Astrocyte (in vitro differentiated cells and primary cell): ENCODE results near the gene LYG1. TPM values are rescaled to one million over a fixed set of nuclear protein-coding genes. Genes with fewer than 3 reads are reported as not detected.
"Not testable (repeated sequence)": the region's sequence is repeated elsewhere in the genome, so short reads cannot be mapped to it uniquely, and the experiment has no call there.

Experiments used
- DNase-seq: peaks from one replicate; pipeline ENCODE4 v3.0.0-alpha.2; 2010; ENCODE audit warnings: low read depth
- FAIRE-seq: peaks from 2 replicates; lab custom pipeline; 2011; peaks lifted over from hg19 to GRCh38; lab: Jason Lieb, UNC
- H2AFZ ChIP-seq: 2 replicates; pipeline ENCODE4 v1.6.0; 2012; ENCODE audit warnings: low read depth, low read length, inconsistent platforms
- H3K27ac ChIP-seq: 2 replicates; pipeline ENCODE4 v1.5.1; 2011; ENCODE audit warnings: low read depth, low read length, inconsistent platforms
- H3K27me3 ChIP-seq: 2 replicates; pipeline ENCODE4 v1.6.0; 2011; ENCODE audit warnings: low read length, inconsistent platforms; ENCODE audit not compliant: insufficient read depth
- H3K36me3 ChIP-seq: 2 replicates; pipeline ENCODE4 v1.5.1; 2011; ENCODE audit warnings: low read length, inconsistent platforms; ENCODE audit not compliant: insufficient read depth
- H3K4me1 ChIP-seq: 2 replicates; pipeline ENCODE4 v1.5.1; 2011; ENCODE audit warnings: low read length, inconsistent platforms; ENCODE audit not compliant: insufficient read depth
- H3K4me2 ChIP-seq: 2 replicates; pipeline ENCODE4 v1.6.0; 2012; ENCODE audit warnings: low read length, inconsistent platforms
- H3K4me3 ChIP-seq: 2 replicates; pipeline ENCODE4 v1.5.1; 2011; ENCODE audit warnings: low read depth, mild to moderate bottlenecking, low read length, inconsistent platforms; ENCODE audit not compliant: insufficient read depth
- H3K79me2 ChIP-seq: 2 replicates; pipeline ENCODE4 v1.6.0; 2012; ENCODE audit warnings: mild to moderate bottlenecking, low read length, inconsistent platforms; ENCODE audit not compliant: insufficient read depth
- H3K9ac ChIP-seq: 2 replicates; pipeline ENCODE4 v1.6.0; 2012; ENCODE audit warnings: mild to moderate bottlenecking, low read length, inconsistent platforms
- H3K9me3 ChIP-seq: 2 replicates; pipeline ENCODE4 v1.5.1; 2012; ENCODE audit warnings: low read depth, mild to moderate bottlenecking, low read length, inconsistent platforms; ENCODE audit not compliant: insufficient read depth
- H4K20me1 ChIP-seq: 2 replicates; pipeline ENCODE4 v1.6.0; 2012; ENCODE audit warnings: low read length, inconsistent platforms; ENCODE audit not compliant: insufficient read depth
- H3K27ac Mint-ChIP-seq: one replicate; pipeline ENCODE4 v1.8.0; 2021; ENCODE audit warnings: mild to moderate bottlenecking, mixed read lengths; ENCODE audit not compliant: unreplicated experiment
- H3K27me3 Mint-ChIP-seq: one replicate; pipeline ENCODE4 v1.8.0; 2021; ENCODE audit warnings: low read depth, mixed read lengths; ENCODE audit not compliant: unreplicated experiment
- H3K36me3 Mint-ChIP-seq: one replicate; pipeline ENCODE4 v1.8.0; 2021; ENCODE audit warnings: low read depth, mixed read lengths; ENCODE audit not compliant: unreplicated experiment
- H3K4me1 Mint-ChIP-seq: one replicate; pipeline ENCODE4 v1.8.0; 2021; ENCODE audit warnings: low read depth, mixed read lengths; ENCODE audit not compliant: unreplicated experiment
- H3K4me3 Mint-ChIP-seq: one replicate; pipeline ENCODE4 v1.8.0; 2021; ENCODE audit warnings: mild to moderate bottlenecking, moderate library complexity, mixed read lengths; ENCODE audit not compliant: unreplicated experiment
- H3K9me3 Mint-ChIP-seq: one replicate; pipeline ENCODE4 v1.8.0; 2021; ENCODE audit warnings: mild to moderate bottlenecking, mixed read lengths; ENCODE audit not compliant: unreplicated experiment
- EZH2 ChIP-seq: IDR thresholded peaks from 2 replicates; pipeline ENCODE4 v1.6.1; 2012; ENCODE audit warnings: mild to moderate bottlenecking, low read length, inconsistent platforms; ENCODE audit not compliant: insufficient read depth
- total RNA-seq: library from RNA; stranded (reverse); gene quantifications from 2 replicates; pipeline ENCODE4 v1.2.1, GENCODE V29; 2021
- TF ChIP-seq, protein P1 (sequence below): IDR thresholded peaks from 2 replicates; pipeline ENCODE4 v1.5.1; 2011; ENCODE audit warnings: low read depth, mild to moderate bottlenecking, inconsistent platforms, low read length, moderate library complexity; ENCODE audit not compliant: insufficient read depth

LYG1 gene
- total RNA-seq, 1 donor from 2014 or later, result 1.3 TPM

DNA sequence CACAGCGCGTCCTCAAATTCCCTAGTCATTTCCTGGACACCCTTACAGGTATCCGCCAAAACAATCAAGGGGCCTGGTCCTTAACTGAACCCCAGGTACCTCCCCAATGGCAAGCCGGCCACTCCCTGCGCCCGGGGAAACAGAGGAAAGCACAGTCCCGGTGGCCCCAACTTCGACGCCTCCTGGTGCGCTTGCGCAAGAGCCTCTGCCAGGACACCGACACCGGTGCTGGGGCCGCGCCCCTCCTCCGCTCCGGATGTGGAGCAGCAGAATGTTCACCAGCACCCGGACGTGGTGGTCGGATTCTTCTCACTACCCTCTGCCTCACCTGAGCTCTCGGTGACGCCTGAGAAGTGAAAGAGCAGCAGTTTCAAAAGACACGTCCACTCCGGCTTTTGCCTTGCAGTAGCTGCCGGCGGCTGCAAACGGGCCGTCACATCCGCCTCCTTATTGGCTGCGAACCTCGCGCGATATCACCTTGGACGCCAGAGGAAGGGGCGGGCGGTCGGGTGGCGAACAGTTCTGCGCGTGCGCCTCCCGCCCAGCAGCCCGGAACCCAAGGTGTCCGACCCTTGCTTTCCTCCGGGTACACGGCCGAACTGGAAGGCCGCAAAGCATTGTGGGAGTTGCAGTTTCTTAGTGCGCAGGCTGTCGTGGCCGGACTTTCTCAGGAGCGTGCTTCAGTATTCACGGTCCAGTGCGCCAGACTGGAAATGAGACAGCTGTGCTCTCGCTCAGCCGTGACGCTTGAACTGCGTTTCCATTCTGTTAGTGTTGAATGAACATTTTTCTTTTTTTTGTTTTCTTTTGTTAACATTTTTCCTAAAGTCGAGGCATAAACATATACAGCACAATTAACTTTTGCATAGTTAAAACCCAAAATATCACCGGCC lies 35.2 kb upstream of the LYG1 start, which contains the start of gene TXNDC9:
TXNDC9 (minus strand) TSS at position 423 of the 893 bp plus-strand sequence. CDS start 3,123 bp downstream, outside the sequence.
- Histone ChIP-seq H2AFZ (peak within 1 kb of the TSS; percentile 98), H3K4me3 (peak within 1 kb of the TSS; percentile 95), H3K79me2 (peaks cover 89% of the 10 kb centered on the region), H3K9ac (peak within 1 kb of the TSS; percentile 93), H3K27me3 (no peaks in the 10 kb centered on the region), H3K9me3 (no peaks in the 10 kb centered on the region), H4K20me1 (peaks cover 46% of the 10 kb centered on the region), H3K4me2 (peak within 1 kb of the TSS; percentile 95), H3K36me3 (peaks cover 16% of the 10 kb centered on the region), H3K27ac (peak within 1 kb of the TSS; percentile 92), H3K4me1 (peaks cover 10% of the 10 kb centered on the region)
- Mint-ChIP-seq H3K36me3 (peaks cover 3% of the 10 kb centered on the region), H3K27ac (no peak within 1 kb of the TSS), H3K4me3 (no peak within 1 kb of the TSS), H3K4me1 (peaks cover 19% of the 10 kb centered on the region), H3K9me3 (no peaks in the 10 kb centered on the region), H3K27me3 (no peaks in the 10 kb centered on the region)
- DNase-seq (peak; percentile 99), FAIRE-seq (no peak)
- TF ChIP-seq, protein P1, sequence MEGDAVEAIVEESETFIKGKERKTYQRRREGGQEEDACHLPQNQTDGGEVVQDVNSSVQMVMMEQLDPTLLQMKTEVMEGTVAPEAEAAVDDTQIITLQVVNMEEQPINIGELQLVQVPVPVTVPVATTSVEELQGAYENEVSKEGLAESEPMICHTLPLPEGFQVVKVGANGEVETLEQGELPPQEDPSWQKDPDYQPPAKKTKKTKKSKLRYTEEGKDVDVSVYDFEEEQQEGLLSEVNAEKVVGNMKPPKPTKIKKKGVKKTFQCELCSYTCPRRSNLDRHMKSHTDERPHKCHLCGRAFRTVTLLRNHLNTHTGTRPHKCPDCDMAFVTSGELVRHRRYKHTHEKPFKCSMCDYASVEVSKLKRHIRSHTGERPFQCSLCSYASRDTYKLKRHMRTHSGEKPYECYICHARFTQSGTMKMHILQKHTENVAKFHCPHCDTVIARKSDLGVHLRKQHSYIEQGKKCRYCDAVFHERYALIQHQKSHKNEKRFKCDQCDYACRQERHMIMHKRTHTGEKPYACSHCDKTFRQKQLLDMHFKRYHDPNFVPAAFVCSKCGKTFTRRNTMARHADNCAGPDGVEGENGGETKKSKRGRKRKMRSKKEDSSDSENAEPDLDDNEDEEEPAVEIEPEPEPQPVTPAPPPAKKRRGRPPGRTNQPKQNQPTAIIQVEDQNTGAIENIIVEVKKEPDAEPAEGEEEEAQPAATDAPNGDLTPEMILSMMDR, result no peak
- TF ChIP-seq EZH2, result no peak

DNA sequence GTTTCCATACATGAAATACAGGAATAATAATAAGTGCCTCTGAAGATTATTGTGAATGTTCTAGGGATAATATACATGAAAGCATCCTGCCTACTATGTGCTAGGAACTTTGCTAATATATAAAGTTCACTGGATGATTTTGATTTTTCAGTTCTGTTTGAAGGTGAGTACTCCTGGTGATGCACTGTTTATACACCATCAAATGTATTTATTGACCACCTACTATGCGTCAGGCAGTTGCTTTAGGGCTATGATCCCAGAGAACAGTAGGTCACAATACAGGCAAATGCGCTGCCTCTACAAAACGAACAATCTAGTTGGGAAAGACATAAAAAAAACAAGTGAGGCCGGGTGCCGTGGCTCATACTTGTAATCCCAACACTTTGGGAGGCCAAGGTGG lies 24.4 kb upstream of the LYG1 start:
- Histone ChIP-seq H3K9me3 (no peaks in the 10 kb centered on the region), H3K79me2 (peaks cover 36% of the 10 kb centered on the region), H3K27ac (no peak overlapping the region), H3K4me3 (no peak overlapping the region), H3K27me3 (no peaks in the 10 kb centered on the region), H2AFZ (no peak overlapping the region), H3K36me3 (peaks cover 44% of the 10 kb centered on the region), H3K9ac (no peak overlapping the region), H3K4me1 (peaks cover 4% of the 10 kb centered on the region), H3K4me2 (no peak overlapping the region), H4K20me1 (peaks cover 28% of the 10 kb centered on the region)
- H3K9me3 Mint-ChIP-seq, result no peaks in the 10 kb centered on the region
- FAIRE-seq (no peak), DNase-seq (no peak)
- H3K36me3 Mint-ChIP-seq, result peaks cover 15% of the 10 kb centered on the region
- no peaks in the 10 kb centered on the region for H3K27me3 Mint-ChIP-seq
- no peak overlapping the region for H3K4me3 Mint-ChIP-seq
- H3K4me1 Mint-ChIP-seq, result peaks cover 5% of the 10 kb centered on the region
- TF ChIP-seq, protein P1, result no peak
- no peak for TF ChIP-seq EZH2
- H3K27ac Mint-ChIP-seq, result no peak overlapping the region

DNA sequence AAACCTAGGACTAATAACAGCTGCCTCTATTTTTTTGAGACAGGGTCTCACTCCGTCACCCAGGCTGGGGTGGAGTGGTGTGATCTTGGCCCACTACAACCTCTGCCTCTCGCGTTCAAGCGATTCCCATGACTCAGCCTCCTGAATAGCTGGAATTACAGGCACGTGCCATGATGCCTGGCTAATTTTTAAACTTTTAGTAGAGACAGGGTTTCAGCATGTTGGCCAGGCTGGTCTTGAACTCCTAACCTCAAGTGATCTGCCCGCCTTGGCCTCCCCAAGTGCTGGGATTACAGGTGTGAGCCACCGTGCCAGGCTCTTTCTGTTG lies 16.8 kb upstream of the LYG1 start:
- not testable (repeated sequence) for H2AFZ ChIP-seq, H3K4me1 ChIP-seq, H3K4me3 Mint-ChIP-seq, FAIRE-seq, H3K9me3 Mint-ChIP-seq, H3K4me1 Mint-ChIP-seq, H3K27me3 Mint-ChIP-seq, DNase-seq, H3K9ac ChIP-seq, H3K4me2 ChIP-seq, H3K27me3 ChIP-seq, H3K9me3 ChIP-seq, H3K4me3 ChIP-seq, H3K27ac ChIP-seq, H3K27ac Mint-ChIP-seq, H3K79me2 ChIP-seq
- Histone ChIP-seq H3K36me3 (peaks cover 29% of the 10 kb centered on the region), H4K20me1 (peaks cover 10% of the 10 kb centered on the region)
- H3K36me3 Mint-ChIP-seq, result peaks cover 16% of the 10 kb centered on the region
